ENCODE data around the gene RUVBL1. TPM values are rescaled to one million over a fixed set of nuclear protein-coding genes. Genes with fewer than 3 reads are reported as not detected.
A peak's percentile ranks its signal among the peaks of the same experiment; 100 is the strongest.

Gene RUVBL1
- polyA plus RNA-seq, 3 donors: 68.2 to 74.2 (median 69.3) TPM

DNA sequence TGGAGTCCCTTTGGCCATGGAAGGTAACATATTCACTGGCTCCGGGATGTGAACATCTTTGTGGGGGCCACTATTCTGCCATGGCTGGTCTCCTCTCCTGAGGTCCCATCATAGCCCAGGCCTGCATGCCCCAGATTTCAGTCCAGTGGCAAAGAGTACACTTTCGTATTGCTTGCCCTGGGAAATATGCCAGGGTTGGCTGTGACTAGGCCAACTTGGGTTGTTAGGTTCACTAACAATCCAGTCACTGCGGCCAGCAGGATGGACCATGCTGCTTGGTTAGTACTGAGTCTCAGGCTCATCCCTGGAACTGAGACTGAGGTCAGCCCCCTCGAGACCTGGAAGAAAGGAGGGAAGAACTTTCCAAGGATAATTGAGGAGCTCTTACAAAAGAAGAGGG lies 19.9 kb upstream of the RUVBL1 start:
- no peak for DNase-seq (ENCODE audit: low read depth in 3 of 3, low spot score in 2 of 3)

DNA sequence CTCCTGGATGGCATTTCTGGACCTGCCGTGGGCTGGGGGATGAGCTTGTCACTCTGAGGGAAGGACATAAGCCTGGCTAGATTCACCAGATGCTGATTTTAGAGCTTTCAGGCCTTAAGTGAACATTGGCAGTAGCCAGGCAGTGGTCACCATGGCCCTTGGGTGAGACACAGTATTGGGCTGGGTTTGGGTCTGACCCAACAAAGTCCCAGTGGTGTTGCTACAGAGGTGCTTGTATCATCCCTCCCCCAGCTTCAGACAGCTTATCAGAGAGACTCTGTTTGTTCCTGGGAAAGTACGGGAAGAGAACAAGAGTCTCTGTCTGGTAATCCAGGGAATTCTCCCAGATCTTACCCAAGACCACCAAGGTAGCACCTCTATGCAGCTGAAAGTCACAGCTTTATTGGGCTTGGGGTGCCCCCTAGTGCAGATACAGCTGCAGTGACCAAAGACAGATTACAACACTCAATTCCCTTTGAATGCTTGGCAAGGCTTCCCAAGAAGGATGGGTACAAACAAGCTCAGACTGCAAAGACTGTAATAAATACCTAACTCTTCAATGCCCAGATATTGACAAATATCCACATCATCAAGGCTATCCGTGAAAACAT lies 9.8 kb upstream of the RUVBL1 start:
- no peak for DNase-seq (ENCODE audit: low read depth in 3 of 3, low spot score in 2 of 3)

DNA sequence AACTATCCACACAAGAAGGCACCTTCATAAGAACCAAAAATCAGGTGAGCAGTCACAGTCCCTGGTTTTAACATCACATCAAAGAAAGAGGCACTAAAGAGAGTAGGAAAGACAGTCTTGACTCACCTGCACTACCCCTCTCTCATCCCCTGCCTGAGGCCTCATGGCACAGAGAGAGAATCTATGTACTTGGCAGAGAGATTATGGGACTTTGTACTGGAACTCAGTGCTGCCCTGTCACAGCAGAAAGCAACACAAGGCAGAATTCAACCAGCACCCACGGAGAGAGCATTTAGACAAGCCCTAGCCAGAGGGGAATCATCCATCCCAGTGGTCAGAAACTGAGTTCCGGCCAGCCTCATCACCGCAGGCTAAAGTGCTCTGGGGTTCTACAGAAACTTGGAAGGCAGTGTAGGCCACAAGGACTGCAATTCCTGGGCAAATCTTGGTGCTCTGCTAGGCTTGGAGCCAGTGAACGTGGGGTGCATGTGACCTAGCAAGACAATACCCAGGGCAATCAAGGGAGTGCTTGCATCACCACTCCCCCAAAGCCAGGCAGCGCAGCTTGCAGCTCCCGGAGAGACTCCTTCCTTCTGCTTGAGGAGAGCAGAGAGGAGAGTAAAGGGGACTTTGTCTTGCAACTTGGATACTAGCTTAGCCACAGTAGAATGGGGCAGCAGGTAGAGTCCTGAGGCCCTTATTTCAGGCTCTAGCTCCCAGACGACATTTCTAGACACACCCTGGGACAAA lies 8.5 kb upstream of the RUVBL1 start:
- DNase-seq (ENCODE audit: low read depth in 3 of 3, low spot score in 2 of 3): no peak

DNA sequence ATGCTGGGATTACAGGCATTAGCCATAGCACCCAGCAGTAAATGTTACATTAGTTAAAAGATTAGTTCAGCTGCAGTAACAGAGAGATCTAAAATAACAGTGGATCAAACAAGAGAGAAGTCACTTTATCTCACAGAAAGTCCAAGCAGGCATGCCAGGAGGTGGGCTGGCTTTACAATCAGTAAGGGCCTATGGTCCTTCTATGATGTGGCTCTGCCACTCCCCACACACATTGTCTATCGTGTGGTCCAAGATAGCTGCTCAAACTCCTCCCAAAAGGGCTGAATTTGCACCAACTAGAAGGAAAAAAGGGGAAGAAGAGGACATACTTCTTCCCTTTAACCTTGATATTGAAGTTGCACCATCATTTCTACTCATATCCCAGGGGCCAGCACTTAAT lies 4.6 kb upstream of the RUVBL1 start:
- no peak for DNase-seq (ENCODE audit: low read depth in 3 of 3, low spot score in 2 of 3)

DNA sequence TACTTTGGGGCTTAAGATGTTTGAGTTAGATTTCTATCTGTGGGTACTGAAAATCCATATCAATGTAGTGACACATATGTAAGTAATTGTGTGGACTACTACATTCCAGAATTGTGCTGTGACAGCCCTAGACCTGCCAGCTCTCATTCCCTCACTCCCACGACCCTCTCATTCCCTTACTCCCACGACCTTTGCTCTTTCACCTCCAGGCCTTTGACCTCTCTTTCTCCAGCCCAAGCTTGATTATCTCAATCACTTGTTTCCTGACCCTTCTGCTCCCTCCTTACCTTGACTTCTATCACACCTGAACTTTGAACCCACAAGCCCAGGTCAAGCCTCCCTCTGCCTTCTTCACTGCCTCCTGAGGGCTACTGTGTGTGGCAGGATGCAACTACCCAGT lies 3.6 kb upstream of the RUVBL1 start:
- no peak for DNase-seq (ENCODE audit: low read depth in 3 of 3, low spot score in 2 of 3)

DNA sequence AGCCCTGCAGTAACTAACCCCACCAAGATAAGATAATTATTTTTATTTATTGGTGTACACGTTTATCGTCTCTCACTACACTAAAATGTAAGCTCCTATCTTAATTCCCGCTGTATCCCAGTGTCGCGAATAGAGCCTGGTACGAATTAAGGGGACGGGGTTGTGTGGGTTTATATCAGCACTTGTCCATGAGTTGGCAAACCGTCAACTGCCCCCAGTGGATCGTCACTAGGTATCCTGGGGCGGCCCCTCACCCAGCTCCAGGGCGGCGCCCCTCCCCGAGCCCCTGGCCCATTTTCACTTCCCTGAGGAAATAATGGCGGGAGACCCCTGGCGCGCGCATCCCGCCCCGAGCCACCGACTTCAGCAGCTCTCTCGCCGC lies 465 bp downstream of the RUVBL1 start:
- DNase-seq (ENCODE audit: low read depth in 3 of 3, low spot score in 2 of 3): no peak

DNA sequence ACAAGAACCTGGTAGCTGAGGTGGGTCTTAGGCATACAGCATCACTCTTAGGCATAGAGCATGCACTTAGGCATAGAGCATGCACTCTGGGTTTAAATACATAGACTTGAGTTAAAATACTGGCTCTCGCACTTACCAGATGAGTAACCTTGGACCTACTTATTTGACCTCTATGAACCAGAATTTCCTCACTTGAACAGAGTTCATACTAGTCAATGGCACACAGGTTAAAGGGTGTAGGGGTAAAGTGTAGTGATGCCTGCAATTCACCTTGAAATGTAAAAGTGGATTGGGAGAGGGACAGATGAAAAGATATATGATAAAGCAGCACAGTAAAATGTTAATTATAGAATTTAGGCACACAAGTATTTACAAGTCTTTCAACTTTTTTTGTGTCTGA lies 1.6 kb downstream of the RUVBL1 start:
- no peak for DNase-seq (ENCODE audit: low read depth in 3 of 3, low spot score in 2 of 3)

DNA sequence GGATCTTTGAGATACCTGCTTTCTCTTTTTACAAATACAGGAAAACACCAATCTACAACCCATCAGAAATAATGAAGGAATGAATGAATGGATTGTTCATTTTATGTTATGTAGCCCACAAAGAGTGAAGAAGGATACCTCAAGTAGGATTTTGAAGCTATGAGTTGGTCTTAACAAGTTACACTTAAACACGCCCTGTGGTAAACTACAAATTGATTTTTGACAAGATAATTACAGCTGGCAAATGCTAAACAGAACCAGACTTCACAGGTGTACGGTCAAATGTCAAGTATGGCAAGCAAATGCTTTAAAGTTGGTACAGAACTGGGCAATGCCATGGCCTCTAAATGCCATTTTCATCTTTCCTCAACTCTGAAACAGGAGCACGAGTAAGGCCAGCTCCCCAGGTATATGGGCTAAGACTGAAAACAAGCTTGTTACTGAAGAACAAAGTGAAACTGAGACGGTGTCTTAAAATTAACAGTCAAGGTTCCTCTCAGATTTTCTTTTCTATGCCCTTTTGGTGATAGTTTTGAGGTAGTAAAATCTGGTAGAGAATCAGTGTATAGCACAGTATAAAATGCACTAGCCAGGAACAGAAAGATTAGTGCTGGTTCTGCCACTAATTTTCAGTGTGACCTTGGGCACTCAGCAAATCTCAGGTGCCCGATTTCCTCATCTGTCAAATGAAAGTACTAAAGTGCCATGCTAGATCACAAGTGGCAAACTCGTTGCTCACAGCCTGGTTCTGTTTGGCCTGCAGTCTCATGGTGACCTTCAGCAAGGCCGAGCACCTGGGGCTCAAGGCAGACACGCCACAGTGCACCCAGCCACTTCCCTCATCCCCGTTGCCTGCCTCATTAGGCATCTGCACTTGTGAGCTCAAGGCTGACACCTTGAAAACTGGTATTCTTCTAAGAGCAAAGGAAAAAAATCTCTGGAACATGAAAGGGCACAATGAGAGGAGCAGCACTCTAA lies 9.5 kb downstream of the RUVBL1 start:
- no peak for DNase-seq (ENCODE audit: low read depth in 3 of 3, low spot score in 2 of 3)

DNA sequence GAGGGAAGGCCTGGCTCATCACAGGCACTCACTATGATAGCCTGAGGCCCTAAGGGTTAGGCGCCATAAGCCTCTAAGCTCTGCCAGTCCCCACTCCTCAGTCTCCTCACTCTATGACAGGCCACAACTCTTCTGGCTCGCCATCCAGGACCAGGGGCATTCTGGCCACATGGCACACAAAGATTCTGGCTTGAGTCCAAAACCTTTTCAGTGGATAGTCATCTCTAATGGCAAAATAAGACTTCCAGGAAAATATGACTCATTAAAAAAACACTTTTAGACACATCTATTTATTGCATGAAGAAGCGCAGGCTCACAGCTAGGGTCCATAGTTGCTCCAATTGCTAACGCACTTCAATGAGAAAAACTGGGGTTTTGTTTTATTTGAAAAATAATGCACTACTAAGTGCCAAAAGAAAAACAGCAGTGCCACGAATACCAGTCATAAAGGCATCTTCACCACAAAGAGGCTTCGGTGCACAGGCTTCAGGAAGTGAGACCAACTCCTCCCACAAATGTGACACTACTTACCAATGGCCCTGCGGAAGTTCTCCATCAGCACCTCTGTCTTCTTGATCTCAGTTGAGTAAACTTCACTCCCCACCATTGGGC lies 11.1 kb downstream of the RUVBL1 start:
- no peak for DNase-seq (ENCODE audit: low read depth in 3 of 3, low spot score in 2 of 3)

DNA sequence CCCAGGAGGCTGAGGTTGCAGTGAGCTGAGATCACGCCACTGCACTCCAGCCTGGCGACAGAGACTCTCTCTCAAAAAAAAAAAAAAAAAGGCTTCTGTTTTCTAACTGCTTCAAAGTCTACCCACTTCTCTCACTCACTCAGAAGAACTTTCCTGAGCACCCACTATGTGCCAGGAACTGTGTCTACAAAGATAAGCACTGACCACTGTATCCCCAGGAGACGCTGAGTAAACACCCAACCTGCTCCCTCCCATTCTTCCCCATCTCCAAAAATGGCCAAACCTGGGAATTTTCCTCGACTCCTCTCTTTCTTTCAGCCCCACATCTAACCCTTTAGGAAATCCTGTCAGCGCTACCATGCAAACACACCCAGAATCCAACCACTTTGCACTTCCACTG lies 12.5 kb downstream of the RUVBL1 start:
- DNase-seq (ENCODE audit: low read depth in 3 of 3, low spot score in 2 of 3): no peak

DNA sequence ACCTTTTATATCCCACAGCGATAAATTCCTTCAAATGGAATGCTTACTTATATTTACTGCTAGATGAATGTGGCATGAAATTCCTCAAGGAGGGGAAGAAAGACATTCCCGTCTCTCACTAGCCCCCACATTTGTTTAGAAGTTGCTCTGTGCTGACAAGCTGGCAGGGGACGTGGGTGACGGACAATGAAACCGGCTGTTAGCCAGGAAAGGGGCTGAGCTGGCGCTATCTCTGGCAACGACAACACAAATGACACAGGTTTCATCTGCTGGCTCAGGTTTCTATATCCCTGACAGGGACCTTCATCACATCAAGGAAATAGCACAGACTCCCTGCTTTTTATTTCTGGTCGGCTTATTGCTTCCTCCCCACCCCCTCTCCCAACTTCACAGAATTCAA lies 15.8 kb downstream of the RUVBL1 start:
- no peak for DNase-seq (ENCODE audit: low read depth in 3 of 3, low spot score in 2 of 3)

DNA sequence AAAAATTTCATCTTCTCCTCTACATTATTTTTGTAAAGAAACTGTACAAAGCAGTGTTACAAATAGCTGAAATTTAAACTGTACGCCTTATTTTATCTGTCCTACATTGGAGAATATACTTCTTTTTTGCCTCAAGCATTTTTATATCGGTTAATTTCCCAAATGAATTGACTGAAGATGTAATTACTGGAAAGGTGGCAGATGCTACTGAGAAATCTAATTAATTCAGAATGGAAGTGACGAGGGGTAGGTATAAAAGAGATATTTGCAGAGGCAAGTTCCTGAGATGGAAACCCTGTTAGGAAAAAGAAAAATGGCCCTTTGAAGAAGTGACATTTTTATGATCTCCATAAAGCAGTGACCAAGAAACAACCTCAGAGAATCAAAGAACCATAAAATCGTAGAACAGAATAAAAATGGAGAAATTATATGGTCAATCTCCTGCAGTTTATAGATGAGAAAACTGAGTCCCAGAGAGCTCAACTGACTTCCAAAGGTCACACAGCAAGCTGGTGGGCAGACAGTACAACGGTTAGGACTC lies 20.4 kb downstream of the RUVBL1 start:
- no peak for DNase-seq (ENCODE audit: low read depth in 3 of 3, low spot score in 2 of 3)

DNA sequence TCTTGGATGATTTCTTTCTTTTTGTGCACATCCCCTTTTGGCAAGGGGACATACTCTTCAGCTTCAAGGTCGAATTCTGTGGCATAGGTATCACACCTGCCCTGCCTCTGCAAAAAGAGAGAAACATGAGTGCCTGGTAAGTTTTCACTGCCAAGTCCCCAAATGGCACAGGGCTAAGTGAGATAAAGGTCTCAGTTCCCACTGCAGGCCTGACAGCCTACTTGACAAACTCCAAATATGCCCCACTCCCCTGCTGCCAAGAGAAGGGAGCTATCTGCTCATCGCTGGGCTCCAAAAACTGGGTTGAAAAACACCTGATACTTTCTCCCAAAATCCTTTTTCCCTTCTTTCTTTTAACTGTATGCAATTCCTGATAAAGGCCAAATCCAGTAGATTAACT lies 23.0 kb downstream of the RUVBL1 start:
- no peak for DNase-seq (ENCODE audit: low read depth in 3 of 3, low spot score in 2 of 3)

DNA sequence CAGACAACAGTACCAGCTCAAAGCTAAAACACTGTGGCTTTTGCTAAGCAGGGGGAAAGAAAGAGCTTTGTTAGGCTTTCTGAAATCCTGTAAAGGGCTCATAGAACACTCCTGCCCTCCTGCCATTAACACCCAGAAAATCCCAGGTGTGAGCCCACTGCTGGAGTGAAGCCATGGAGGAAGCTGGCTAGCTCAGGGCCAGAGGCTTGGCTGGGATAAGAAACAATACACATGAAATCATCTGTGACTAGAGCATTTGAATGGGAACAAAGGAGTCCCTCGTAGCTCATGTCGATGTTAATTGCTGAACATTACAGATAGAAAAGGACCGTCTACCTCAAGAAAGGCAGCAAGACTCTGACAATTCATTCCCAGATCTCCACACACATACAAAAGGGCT lies 23.5 kb downstream of the RUVBL1 start:
- no peak for DNase-seq (ENCODE audit: low read depth in 3 of 3, low spot score in 2 of 3)

DNA sequence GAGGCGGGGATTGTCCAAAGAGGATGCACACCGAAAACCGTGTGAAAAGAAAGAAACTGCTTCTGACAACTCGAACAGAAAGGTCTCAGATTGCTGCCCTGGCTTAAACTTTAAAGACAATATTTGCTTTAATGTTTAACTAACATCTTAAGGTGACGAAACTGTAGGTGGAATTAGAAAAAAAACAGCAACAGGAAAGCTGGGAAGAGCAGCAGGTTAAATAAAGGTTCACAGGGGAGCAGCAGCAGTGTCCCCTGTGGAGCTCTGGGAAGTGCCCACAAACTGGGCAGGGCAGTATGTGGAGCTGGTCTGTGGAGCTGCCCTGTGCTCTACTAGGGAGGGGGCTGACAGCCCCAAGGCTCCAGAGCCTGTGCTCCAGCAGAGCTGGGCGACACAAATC lies 25.4 kb downstream of the RUVBL1 start:
- DNase-seq (ENCODE audit: low read depth in 3 of 3, low spot score in 2 of 3): no peak

DNA sequence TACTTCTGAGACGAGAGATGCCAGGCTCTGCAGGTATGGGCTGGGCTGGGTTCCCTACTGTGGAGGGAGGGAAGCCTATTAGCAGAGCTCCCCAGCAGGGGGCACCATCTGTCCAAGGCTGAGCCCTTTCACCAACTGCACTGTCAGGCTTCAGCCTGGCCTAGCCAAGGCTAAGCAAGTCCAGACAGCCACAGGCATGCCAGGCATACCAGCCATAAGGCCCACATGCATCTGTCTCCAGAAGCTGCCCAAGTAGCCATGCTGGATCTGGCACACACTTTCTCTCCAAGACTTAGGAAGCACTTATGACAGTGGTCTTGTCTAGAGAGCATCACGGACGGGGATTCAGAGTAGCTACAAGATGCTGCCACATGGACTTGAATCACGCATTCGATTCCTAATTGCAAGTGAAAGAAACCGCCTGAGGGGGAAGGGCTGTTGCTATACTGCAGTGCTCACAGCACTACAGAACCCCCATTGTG lies 28.3 kb downstream of the RUVBL1 start:
- peak in 1 of 3 donors; percentile 52 for DNase-seq (ENCODE audit: low read depth in 3 of 3, low spot score in 2 of 3)

DNA sequence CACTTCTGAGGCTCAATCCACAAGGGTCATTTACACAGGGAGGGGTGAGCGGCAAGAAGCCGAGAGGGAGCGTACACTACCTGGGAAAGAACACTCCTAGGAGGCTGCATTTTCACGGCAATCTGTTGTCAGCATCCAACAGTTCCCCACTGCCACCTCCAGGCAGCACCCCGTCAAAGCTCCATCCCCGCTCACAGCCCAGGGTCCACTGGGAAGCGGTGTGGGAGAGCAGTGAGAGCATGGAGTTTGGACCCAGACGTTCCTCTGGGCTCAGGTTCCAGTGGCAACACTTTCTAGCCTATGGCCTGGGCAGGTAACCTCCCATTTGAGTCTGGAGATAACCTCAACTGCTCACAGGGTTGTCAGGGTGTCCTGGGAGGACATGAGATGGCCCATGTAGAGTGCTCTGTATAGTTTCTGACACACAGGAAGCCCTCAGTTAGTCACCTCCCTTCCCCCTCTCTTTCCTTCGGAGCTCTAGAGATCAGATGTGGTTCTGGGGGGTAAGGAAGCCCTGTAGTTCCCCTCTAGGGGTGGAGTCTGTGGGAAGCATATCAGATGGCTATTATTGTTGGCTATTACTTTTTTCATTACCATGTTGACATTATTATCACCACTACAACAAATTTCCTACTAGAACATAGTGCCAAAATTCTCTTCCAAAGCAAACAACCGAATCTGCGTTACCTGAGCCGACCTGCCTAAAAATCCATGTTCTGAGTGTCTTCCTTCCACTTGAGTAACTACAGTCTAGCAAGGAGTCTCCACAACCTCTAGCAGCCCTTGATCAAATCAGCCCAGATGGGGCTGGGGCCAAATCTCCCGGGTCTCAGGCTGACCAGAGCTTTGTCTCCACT lies 29.1 kb downstream of the RUVBL1 start:
- DNase-seq (ENCODE audit: low read depth in 3 of 3, low spot score in 2 of 3): no peak

DNA sequence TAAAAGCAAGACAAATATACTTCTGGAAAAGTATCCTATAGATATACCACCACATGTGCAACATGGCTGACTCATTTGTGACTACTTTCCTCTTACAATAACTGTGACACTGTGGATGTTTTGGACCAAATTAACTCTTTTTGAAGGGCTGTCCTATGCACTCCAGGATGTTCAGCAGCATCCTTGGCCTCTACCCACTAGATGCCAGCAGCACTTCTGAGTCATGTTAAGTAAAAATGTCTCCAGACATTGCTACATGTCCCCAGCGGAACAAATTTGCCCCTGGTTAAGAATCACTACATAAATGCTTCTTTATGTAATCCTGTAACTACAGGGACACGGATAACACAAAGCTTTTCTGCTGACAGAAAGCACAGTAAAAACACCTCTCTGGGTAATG lies 32.0 kb downstream of the RUVBL1 start:
- no peak for DNase-seq (ENCODE audit: low read depth in 3 of 3, low spot score in 2 of 3)

DNA sequence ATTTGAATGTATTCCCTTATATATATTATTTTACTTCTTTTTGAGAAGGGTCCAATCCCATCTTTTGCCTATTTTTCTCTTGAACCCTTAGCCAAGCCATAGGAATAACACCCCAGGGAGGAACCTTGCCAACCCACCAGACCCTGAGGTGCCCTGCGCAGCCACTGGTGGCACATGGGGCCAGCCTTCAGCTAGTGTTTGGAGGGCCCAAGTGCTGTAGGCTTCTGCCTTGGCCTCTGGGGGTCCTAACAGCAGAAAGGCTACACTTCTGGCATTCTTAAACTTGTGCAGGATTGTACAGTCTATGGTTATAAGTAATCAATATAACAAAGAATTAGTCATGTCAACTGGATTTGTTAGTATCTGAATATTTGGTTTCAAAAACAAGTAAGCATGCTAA lies 34.5 kb downstream of the RUVBL1 start:
- no peak for DNase-seq (ENCODE audit: low read depth in 3 of 3, low spot score in 2 of 3)

DNA sequence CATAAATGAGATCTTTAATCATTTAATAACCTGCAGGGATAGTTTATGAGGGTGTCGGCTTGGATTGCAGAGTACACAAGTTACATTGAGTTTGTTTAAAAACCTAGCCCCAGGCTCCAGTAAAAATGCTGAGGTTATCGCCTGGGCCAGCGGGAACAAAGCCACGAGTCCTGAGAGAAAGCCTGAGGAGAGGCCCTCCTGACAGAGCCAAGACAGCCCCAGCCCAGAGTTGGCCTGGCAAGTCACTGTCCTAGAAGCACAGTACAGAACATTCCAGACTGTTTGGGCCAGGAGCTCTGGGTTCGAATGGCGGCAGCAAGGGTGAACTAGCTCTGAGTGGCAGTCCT lies 39.0 kb downstream of the RUVBL1 start:
- DNase-seq (ENCODE audit: low read depth in 3 of 3, low spot score in 2 of 3): no peak

Measured in right renal cortex interstitium (tissue), 3 donors.